DMS53 treated with DMSO at 0.1 percent for 48 hours (cell line): ENCODE measurements around the gene EYS.

Experiments
- DNase-seq: peaks from one replicate; lab custom pipeline; 2025; ENCODE audit not compliant: unreplicated experiment; lab: John Stamatoyannopoulos, UW

EYS gene

DNA sequence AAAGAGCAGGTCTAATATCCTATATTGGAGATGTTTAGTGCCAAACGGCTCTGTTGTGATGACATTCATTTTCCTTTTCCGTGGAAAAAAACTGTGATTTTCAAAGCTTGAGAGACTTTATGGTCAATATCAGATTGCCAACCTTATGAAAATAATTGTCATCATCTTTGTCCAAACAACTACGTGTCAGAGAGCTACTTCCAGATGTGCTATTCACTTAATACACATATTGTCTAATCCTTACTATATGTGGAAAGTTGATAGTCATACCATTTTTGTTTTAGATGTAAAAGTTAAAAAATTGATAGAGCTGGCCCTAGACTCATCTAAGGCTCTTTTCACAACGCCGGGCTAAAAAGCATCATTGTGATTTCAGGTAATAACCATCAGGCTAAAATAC is 1521.4 kb downstream of the EYS start:
- DNase-seq, result no peak

DNA sequence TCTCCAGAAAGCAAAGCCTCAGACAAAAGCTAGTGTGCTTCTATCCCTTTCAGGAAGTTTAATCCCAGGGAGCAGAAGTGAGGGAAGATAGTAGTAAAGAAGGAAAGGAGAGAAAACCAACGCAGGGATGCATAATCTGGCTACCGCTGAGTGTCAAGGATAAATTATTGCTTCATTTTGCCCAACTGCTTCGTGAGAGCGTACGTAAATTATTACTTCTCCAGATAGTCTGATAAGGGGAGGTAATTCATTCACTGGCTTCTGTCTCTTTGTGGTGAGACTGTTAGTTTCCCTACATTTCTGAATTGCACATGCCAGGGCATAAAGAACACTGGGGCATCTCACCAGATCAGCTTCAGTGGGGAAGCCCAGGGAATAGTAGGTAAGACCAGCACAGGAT is 1531.7 kb downstream of the EYS start:
- no peak for DNase-seq

DNA sequence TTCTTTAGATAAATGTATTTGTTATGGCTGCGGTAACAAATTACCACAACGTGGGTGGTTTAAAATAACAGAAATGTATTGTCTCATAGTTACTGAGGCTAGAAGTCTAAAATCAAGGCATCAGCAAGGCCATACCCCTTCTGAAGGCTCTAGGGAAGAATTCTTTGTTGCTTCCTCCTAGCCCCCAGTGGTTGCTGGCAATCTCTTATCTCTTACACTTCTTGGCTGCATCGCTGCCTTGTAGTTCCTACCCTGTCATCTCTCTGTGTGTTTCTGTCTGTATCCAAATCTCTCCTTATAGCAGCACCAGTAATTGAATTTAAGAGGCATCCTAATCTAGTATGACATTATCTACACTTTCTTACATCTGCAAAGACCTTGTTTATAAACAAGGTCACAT is 1536.7 kb downstream of the EYS start:
- no peak for DNase-seq

DNA sequence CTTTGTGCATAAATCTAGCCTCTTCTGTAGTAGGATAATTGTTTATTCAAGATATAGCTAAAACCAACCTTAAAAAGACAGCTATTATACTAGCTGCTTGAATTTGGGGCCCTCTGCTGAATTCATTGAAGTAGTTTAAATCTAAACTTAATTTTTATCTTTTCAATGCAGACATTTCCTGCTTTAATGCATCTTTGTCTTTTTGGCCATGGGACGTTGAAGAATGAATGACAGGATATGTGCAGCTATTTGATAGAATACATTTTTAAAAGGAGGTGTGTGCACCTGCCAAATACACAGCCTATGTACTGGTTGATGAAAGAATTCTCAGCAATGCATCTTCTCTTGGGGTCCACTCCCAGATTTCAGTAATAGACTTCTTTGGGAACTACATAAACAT is 1546.5 kb downstream of the EYS start:
- no peak for DNase-seq

DNA sequence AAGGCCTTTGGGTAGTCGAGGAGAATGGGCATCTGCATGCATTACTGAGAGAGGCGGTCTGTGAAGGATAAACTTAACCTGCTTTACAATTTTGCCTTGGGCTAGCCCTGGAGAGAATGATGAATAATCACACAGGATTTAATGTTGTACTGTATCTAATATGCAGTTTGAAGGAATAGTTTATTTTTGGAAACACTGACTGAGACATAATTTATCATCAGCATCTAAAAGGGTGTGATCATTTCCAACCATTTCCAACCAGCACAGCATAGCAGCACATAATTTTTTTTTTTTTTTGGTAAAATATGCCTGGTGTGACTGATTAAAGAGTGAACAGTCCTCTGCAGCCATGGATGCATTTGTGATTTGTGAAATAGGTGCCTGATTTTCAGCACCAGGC is 1552.0 kb downstream of the EYS start:
- no peak for DNase-seq

DNA sequence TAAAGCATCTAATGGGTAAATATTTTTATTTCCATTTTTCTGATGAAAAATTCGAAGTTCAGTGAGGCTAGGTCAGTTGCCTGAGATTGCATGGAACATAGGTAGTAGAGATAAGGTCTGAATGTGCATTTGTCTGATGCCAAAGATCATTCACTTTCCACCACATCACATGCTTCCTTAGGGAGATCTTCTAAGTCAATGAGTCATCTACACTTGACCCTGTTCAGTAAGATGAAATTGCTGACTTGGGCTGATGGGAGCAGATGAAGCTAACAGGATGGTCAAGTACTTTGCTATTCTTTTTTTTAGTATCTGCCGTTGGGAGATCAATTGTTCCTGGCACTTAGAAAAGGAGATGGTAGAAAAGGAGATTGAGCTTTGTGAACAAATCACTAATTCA is 1560.2 kb downstream of the EYS start:
- DNase-seq, result no peak

DNA sequence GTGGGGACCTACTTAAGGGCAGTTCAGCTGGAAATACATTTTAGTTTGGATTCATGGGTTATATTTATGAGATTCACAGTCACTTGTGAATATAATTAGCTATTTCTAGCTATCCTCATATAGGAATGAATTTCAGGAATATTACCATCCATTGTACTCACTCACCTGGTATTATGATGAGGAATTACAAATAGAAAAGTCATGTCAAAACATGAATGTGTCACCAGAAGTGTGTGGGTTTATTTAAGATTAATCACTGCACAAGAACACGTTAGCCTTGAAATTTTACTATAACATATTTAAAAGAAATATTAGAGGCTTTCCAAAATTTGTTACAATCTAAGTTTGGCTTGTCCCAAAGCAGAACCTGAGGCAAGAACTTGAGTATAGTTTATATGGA is 1560.9 kb downstream of the EYS start:
- no peak for DNase-seq

DNA sequence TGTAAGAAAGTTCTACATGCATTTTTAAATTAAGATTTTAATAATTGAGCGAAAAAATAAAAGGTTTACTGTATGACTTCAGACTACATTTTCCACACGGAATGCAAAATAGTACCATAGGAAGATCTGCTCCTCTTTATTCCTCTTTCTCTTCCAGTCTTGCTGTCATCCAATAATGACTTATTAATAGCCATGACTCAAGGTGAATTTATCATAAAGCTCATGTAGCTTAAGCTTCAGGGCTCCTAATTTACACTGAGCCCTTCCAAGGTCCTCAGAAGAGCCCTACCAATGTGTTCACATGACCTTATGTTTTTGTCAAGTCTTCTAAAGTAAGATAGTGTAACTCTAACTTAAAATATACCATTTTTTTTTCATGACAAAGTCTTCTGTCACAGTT is 1561.4 kb downstream of the EYS start:
- DNase-seq, result no peak

DNA sequence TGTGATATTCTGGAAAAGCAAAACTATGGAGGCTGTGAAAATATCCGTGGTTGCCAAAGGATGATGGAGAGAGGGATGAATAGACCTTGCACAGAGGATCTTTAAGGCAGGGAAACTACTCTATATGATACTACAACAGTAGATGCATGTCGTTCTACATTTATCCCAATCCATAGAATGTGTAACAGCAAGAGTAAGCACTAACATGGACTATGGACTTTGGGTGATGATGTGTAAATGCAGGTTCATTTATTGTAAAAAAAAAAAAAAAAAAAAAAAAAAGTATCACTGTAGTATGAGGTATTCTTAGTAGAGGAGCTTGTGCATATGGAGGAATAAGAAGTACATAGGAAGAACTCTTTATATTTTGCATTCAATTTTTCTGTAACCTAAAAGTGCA is 1563.9 kb downstream of the EYS start:
- DNase-seq, result no peak

DNA sequence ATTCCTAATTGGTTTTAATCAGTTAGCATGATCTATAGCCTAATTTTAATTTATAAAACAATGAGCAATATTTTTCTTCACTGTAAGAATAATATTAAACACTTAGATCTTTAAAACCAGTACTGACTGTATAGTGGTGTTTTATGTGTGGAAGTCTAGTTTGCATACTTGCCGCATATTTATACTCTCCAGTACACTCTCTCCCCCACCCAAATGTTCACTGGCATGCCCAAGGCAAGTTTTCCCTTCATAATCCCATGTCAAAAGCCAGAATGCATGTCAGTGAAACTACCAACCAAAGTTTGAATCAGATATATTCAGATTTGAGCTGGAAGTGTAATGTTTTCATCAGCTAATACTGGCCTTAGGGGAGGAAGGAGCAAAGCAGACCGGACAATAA is 1565.3 kb downstream of the EYS start:
- DNase-seq, result no peak

DNA sequence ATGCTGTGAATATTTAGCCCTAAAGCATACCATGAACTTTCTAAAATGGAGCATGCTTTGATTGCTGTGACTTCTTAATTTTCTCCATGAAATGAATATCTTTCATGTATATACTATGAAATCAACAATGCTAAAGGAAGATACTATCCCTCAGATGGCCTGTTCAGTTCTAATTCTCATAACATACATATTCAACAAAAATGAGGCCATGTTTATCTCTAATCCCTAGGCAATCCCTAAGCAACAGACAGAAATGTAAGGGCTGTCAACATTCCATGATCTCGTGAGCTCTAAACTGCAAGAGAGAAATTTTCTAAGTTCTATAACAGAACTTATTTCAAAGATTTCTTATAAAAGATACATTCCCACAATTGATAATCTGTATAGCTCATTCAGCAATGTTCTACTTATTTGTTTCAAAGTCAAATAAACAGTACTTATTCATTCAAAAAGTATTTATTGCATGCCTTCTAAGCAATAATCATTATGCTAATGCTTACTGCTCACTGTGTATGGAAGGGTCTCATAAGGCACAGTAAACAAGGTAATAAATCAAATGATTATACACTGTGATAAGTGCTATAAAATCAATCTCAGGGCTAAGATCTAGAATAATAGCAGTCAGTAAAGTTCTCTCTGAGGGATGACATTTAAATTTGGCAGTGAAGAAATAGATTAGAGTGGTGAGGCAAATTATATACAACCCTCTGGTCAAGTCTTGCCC is 1578.6 kb downstream of the EYS start:
- DNase-seq, result no peak

DNA sequence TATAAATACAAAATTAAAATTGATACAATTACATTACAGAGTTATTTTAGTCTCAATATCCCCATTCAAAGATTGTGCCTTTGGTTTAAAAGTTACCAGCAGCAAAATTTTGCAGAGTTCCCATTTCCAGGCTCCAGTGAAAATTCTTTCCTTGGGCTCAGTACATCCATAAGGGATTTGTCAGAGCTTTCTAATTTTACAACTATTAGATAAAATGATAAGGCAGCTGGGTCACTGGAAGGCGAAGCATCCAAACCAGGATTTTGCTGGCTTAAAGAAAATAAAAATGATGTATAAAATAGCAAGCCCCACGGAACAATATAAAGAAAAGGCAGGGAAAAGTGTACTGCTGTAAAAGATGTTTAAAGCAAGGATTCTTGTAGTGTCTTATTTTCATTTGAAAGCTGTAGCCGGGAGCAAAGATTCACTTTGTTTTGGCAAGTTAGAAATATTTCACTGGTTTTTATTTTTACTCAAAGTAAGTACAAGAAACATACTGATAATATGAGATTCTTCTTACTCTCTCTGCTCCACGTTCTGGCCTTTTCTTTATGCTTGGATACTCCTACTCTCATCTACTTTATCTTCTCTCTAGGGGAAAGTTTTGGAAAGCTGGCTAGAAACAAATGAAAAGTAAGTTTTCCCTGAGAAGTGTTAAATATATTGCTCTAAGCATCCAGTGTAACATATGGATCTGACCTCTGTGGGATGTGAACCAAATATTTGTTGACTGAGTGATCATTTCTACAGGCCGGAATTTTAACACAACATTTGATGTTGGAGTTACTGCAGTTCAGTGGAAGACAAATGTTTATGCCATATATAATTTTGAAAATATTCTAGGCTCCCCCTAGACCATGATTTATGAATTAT is 1583.0 kb downstream of the EYS start:
- no peak for DNase-seq

DNA sequence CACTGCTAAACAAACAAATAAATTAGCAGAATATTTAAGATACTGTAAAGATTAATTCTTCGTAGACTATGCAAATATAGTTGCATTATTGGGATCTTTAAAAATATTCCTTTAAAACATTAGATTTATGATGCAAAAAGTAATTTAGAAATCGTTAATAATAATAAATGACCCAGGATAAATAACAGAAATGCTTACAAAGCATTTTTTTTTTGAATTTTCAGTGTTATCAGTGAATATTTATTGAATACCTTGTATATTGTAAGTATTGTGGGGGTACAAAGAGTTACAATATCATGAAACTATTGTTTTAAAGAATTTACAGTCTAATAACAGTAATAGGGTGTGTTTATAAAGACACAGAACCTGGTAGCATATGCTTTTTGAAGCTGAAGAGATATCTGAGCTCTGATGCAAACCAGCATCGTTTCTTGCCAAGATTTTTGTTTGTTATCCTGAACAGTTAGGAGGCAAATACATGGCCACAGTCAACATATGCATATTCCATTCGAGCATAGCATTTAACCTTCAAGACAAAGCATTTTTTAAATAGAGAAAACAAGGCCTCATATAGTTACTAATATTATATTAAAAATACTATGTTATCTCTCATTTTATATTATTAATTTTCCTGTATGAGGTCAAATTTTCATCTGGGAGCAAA is 1584.2 kb downstream of the EYS start:
- no peak for DNase-seq

DNA sequence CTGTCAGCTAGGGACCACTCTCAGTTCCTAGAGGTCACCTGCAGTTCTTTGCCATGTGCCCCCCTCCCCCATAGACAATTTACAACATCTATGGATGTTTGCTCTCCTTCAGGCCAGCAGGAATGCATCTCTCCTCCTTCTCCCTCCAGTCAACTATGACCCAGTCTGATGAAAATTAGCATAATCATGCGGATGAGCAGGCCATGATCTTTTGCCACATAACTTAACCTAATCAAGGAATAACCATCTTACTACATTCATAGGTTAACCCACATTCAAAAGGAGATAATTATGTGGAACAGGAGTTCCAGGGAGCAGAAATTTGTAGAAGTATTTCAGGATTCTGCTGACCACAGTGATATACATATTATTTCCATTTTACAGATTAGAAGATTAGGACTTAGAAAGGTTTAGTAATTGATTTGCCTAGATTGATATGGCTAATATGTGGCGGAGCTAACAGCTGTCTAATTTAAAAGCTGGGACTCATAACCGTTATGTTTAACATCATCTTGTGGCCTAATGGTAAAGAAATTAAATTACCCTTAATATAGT is 1585.9 kb downstream of the EYS start:
- no peak for DNase-seq

DNA sequence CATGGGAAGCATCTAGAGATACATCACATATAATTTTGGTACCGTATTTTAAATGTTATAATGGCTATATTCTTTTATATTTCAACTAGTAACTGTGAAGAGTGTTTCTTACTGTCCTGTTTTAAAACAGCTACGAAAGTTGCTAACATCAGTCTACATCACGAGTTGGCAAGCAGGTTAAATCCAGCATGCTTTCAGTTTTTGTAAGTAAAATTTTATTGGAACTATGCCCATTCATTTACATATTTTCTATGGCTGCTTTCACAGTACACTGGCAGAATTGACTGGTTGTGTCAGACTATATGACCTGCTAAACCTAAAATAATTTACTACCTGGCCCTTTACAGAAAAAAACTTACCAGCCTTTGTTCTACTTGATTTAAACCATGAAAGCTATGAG is 1593.3 kb downstream of the EYS start:
- no peak for DNase-seq

DNA sequence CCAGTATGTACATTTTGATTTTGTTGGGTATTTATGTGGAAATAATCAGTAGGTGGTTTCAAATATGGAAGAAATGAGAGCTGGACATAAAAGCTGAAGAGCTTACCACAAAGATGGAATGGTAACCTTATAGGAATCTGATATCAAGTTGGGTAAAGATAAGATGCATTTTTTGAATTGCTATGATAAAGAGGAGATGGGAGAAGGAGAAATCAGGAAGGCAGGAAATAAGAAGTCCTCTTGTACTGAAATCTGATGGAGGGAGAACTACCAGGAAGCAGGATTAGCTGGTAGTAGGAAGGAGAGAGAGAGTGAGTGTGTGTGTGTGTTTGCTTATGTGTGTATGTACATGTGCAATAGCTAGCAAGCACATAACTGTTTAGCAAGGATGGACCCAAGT is 1603.0 kb downstream of the EYS start:
- DNase-seq, result no peak

DNA sequence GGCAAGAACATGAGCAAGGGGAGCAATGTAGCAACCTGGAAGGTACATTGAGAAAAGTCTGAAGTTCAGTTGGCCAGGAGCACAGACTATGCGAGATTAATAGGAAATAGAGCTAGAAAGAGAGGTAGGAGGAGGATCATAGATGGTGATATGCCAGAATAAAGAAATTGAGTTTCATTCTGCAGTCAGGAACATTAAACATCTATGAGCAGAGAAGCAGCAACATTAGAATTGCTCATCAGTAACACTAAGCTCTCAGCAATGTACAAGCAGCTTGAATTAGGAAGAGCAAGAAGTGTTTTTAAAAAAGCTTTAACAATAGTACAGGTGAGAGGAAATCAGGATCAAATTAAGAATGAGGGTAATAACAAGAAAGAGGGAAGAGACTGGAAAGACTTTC is 1603.5 kb downstream of the EYS start:
- DNase-seq, result no peak

DNA sequence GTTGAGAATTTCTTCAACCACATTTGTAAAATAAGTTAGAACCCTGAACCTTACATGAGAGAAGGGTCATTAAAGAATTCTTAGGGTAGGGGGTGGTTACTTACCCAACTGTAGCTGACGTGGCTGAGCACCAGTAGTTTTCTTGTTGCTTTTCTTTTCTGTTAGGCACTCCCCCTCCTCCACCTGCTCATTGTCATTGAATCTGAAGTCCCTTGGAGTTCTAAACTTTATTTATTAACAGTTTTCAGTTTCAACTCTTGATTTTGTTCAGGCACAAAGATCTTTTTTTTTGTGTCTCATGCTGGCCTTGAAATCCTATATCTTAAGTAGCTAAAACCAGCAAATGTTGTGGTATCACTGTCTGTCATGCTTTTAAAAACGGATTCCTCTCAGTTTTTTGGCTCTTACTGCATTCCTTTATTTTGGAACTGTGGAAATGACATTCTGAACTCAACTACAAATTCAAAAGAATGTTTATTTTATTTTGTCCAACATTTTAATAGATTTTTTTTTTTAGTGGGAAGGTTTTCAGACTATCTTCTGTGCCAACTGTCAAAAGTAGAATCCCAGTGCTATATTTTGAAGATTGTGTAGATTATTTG is 1606.2 kb downstream of the EYS start:
- DNase-seq, result no peak

DNA sequence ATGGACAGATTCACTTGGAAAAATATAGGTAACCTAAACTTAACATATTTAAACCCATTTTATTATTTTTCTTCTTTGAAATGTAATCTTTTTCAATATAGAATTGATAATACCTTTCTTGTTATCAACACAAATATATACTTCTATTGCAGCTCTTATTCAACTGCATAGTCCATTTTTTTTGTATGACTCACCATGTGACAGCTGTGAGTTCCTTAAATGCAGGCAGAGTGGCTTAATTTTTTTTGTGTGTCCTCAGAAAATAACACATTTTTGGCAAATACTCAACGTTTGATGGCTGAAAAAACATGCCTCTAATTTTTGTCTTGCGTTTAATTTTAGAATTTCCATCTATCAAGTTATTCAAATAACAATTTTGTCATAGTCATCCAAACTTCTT is 1616.7 kb downstream of the EYS start:
- no peak for DNase-seq

DNA sequence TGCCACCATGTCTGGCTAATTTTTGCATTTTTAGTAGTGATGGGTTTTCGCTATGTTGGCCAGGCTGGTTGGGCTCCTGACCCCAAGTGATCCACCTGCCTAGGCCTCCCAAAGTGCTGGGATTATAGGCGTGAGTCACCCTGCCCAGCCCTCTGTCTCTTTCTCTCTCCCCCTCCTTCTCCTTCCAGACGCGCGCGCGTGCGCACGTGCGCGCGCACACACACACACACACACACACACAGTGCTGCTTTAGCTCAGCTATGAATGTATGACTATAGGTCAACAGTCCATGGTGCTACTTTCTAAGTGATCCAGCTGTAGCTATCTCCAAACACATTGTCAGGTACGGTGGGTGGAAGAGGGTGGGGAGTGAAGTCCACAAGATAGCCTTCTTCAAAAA is 1621.9 kb downstream of the EYS start:
- no peak for DNase-seq

DNA sequence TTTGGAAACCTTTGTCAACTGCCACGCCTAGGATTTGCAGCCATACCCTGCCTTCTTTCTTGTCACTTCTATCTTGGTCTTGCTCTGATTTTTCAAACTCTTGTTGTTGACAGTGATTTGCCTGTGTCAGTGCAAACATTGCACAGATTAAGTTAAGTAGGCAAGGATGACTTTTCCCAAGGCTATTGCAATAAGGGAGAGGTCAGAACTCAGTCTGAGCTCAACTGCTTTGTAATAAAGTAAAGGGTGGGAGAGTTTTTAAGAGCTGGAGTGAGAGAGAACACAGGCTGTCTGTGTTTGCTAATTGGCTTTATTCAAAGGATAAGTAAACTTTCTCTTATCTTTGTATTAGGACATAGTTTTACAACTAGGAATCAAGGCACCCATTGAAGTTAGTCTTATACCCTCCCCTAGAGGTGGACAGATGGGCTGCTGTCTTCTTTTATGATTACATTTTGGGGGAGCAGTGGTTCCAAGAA is 1622.8 kb downstream of the EYS start:
- DNase-seq, result no peak
